ENCODE results near the gene RETREG3. TPM values are rescaled to one million over a fixed set of nuclear protein-coding genes. Genes with fewer than 3 reads are reported as not detected.

The RETREG3 gene, protein sequence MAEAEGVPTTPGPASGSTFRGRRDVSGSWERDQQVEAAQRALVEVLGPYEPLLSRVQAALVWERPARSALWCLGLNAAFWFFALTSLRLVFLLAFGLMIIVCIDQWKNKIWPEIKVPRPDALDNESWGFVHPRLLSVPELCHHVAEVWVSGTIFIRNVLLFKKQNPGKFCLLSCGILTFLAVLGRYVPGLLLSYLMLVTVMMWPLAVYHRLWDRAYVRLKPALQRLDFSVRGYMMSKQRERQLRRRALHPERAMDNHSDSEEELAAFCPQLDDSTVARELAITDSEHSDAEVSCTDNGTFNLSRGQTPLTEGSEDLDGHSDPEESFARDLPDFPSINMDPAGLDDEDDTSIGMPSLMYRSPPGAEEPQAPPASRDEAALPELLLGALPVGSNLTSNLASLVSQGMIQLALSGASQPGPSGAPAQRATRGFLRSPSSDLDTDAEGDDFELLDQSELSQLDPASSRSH
- total RNA-seq (103 and 108 TPM in 2 replicates), polyA plus RNA-seq (43.1 and 44.1 TPM in 2 replicates), polyA minus RNA-seq (72.2 and 116 TPM in 2 replicates)
- total RNA-seq (2013), result 74.5 TPM

DNA sequence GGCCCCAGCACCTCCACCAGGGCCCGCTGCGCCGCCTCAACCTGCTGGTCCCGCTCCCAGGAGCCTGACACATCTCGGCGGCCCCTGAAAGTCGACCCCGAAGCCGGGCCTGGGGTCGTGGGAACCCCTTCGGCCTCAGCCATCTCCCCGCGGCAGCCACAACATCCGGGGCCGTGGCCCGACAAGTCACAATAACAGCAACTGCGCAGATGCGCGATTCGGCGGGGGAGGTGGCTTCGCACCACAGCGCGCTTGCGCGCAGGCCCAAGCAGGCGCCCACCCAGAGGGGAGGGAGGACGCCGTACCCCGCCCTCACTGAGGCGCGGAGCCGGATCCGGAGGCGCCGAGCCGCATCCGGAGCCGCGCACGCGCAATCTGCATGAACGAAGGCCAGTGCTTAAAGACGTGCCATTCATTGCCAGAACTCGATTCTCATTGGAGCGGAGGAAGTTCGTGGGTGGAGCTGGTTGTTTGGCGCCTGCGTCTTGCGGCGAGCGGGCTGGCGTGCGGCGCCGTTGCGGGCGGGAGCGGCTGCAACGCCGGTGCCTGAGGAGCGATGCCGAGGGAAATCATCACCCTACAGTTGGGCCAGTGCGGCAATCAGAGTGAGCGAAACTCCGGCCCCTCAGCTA is at the start of gene RETREG3, which contains the start of gene TUBG1:
Gene RETREG3, minus strand, starts transcription at position 193 of the 632 bp plus-strand sequence. Its CDS starts 50 bp downstream, at position 143.
Gene TUBG1, plus strand, starts transcription at position 502 of the 632 bp plus-strand sequence. Its CDS starts 55 bp downstream, at position 557.
- ChIA-PET POLR2A (interaction anchor here (0.6 to 3.0 kb wide), 6 partner anchors 31 to 233 kb away, joined by 3 to 19 read pairs (median 5); partner anchors contain the start of genes PLEKHH3 and PSMC3IP), CTCF (interaction anchor here (0.7 to 3.3 kb wide), 14 partner anchors 24 to 203 kb away, joined by 3 to 35 read pairs (median 4); partner anchors contain the start of genes PLEKHH3 and PSMC3IP)
- under 1% methylated on average over 66 of the region's 66 CpGs for WGBS (ENCODE audit: insufficient coverage)
- peak within 1 kb of the TSS; percentile 79 to 95 for H3K27ac ChIP-seq (ENCODE audit: low read length in 2 of 2)
- peak within 1 kb of the TSS; percentile 91 for H3K9ac ChIP-seq (ENCODE audit: low read length)
- Mint-ChIP-seq H3K27me3 (no peaks in the 10 kb centered on the region), H3K27ac (peak within 1 kb of the TSS; percentile 98), H3K4me3 (peak within 1 kb of the TSS; percentile 100), H3K4me1 (peaks cover 51% of the 10 kb centered on the region), H3K9me3 (ENCODE audit: insufficient read depth) (no peaks in the 10 kb centered on the region)
- TF ChIP-seq EZH2 (IDR thresholded peaks at IDR 0.05; ENCODE audit: borderline replicate concordance, insufficient read depth, low read depth, low read length, poor library complexity, severe bottlenecking), result no peak
- TF ChIP-seq, protein P1, sequence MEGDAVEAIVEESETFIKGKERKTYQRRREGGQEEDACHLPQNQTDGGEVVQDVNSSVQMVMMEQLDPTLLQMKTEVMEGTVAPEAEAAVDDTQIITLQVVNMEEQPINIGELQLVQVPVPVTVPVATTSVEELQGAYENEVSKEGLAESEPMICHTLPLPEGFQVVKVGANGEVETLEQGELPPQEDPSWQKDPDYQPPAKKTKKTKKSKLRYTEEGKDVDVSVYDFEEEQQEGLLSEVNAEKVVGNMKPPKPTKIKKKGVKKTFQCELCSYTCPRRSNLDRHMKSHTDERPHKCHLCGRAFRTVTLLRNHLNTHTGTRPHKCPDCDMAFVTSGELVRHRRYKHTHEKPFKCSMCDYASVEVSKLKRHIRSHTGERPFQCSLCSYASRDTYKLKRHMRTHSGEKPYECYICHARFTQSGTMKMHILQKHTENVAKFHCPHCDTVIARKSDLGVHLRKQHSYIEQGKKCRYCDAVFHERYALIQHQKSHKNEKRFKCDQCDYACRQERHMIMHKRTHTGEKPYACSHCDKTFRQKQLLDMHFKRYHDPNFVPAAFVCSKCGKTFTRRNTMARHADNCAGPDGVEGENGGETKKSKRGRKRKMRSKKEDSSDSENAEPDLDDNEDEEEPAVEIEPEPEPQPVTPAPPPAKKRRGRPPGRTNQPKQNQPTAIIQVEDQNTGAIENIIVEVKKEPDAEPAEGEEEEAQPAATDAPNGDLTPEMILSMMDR (IDR thresholded peaks at IDR 0.05), result peak; percentile 37
- intact Hi-C loops (cut with micrococcal nuclease), result loop anchor here (1.0 kb wide), 7 partner anchors 32 to 389 kb away; partner anchors contain the start of genes EZH1, NAGLU, PSMC3IP and PTGES3L
- H2AFZ ChIP-seq (ENCODE audit: insufficient read depth, low read depth, low read length, poor library complexity, severe bottlenecking), result peak within 1 kb of the TSS; percentile 98
- H3K4me1 ChIP-seq (ENCODE audit: control insufficient read depth in 2 of 2, insufficient read depth in 2 of 2, low read length in 2 of 2), result peaks cover 38 to 42% of the 10 kb centered on the region in 2 donors
- H3K4me2 ChIP-seq (replicated peaks; ENCODE audit: low read depth, low read length, poor library complexity, severe bottlenecking), result peak within 1 kb of the TSS; percentile 93
- peak; percentile 100 for DNase-seq
- H4K20me1 ChIP-seq (ENCODE audit: control insufficient read depth, insufficient read depth, low read length, poor library complexity, severe bottlenecking), result peaks cover 46% of the 10 kb centered on the region
- peaks cover 0 to 20% of the 10 kb centered on the region in 2 experiments for H3K36me3 ChIP-seq (replicated peaks in 1 of 2; ENCODE audit: control extremely low read depth in 1 of 2, control insufficient read depth in 1 of 2, extremely low read depth in 1 of 2, insufficient read depth in 2 of 2, low read length in 1 of 2)
- ATAC-seq (ENCODE audit: low read depth), result peak; percentile 91
- peaks cover 56% of the 10 kb centered on the region for H3K79me2 ChIP-seq (ENCODE audit: control insufficient read depth, insufficient read depth, low read length)
- H3K4me3 ChIP-seq (ENCODE audit: control extremely low read depth in 1 of 5, extremely low read depth in 1 of 5, insufficient read depth in 1 of 5, low read depth in 2 of 5, low read length in 4 of 5), result peak within 1 kb of the TSS; percentile 73 to 95 (median 85)
- no peaks in the 10 kb centered on the region for H3K9me3 ChIP-seq (ENCODE audit: control extremely low read depth in 1 of 3, control insufficient read depth in 2 of 3, insufficient read depth in 1 of 3, low read length in 2 of 3)
- no peaks in the 10 kb centered on the region for H3K27me3 ChIP-seq (replicated peaks in 1 of 4; ENCODE audit: control extremely low read depth in 1 of 4, control insufficient read depth in 3 of 4, insufficient read depth in 4 of 4, low read length in 3 of 4)

Data from B cell (primary cell).